HG03280 (cell line): ENCODE data around the gene PCYT1A.
"Not testable (repeated sequence)": the region's sequence is repeated elsewhere in the genome, so short reads cannot be mapped to it uniquely, and the experiment has no call there.

ENCODE experiments used
- ATAC-seq: cut with Tn5 transposase; IDR thresholded peaks from one replicate; pipeline ENCODE4 v1.9.1; 2021; ENCODE audit warnings: mild to moderate bottlenecking, moderate library complexity; ENCODE audit not compliant: unreplicated experiment

The PCYT1A gene

GRCh38 chr3:196288141-196288460 lies 575 bp upstream of the PCYT1A start:
- ATAC-seq: no peak

- ATAC-seq: peak; percentile 16
These were observed 461 bp downstream of the PCYT1A start for GRCh38 chr3:196287090-196287439.

GRCh38 chr3:196284396-196284795 lies 3.1 kb downstream of the PCYT1A start:
- no peak for ATAC-seq

GRCh38 chr3:196281962-196282361 lies 5.6 kb downstream of the PCYT1A start:
- no peak for ATAC-seq

GRCh38 chr3:196280689-196281440 lies 6.7 kb downstream of the PCYT1A start:
- ATAC-seq: peak; percentile 76

GRCh38 chr3:196275126-196275525 lies 12.4 kb downstream of the PCYT1A start:
- no peak for ATAC-seq

- peak; percentile 85 for ATAC-seq
These were observed 12.9 kb downstream of the PCYT1A start for GRCh38 chr3:196274585-196274984.

- ATAC-seq: no peak
These were observed 13.9 kb downstream of the PCYT1A start for GRCh38 chr3:196273655-196274054.

- ATAC-seq: no peak
These were observed 14.7 kb downstream of the PCYT1A start for GRCh38 chr3:196272826-196273225.

- no peak for ATAC-seq
These were observed 17.0 kb downstream of the PCYT1A start for GRCh38 chr3:196270499-196270898.

- no peak for ATAC-seq
These were observed 19.0 kb downstream of the PCYT1A start for GRCh38 chr3:196268284-196269163.

- no peak for ATAC-seq
These were observed 23.7 kb downstream of the PCYT1A start for GRCh38 chr3:196263819-196264218.

- no peak for ATAC-seq
These were observed 26.7 kb downstream of the PCYT1A start for GRCh38 chr3:196260784-196261183.

GRCh38 chr3:196255776-196256175 lies 31.8 kb downstream of the PCYT1A start:
- no peak for ATAC-seq

- ATAC-seq: no peak
These were observed 32.9 kb downstream of the PCYT1A start for GRCh38 chr3:196254376-196255283.

- no peak for ATAC-seq
These were observed 35.6 kb downstream of the PCYT1A start for GRCh38 chr3:196251918-196252317.

- no peak for ATAC-seq
These were observed 40.8 kb downstream of the PCYT1A start for GRCh38 chr3:196246612-196247308.

GRCh38 chr3:196244166-196244565 lies 43.4 kb downstream of the PCYT1A start:
- ATAC-seq: not testable (repeated sequence)

- ATAC-seq: no peak
These were observed 45.8 kb downstream of the PCYT1A start for GRCh38 chr3:196241704-196242103.

- ATAC-seq: no peak
These were observed 47.1 kb downstream of the PCYT1A start for GRCh38 chr3:196240424-196240823.
